WTC11 (cell line): ENCODE data around the gene TBC1D1. TPM values are rescaled to one million over a fixed set of nuclear protein-coding genes. Genes with fewer than 3 reads are reported as not detected.
A peak's percentile ranks its signal among the peaks of the same experiment; 100 is the strongest.

Experiments used
- ATAC-seq: fragments of 200-7000 bp; cut with Tn5 transposase; 2 replicates; pipeline ENCODE4 v1.10.0; 2021; ENCODE audit warnings: mild to moderate bottlenecking, moderate library complexity
- CTCF ChIA-PET: fragments of 300-600 bp; sonication (Branson Sonifier 250); formaldehyde crosslinking; loops from one replicate; lab custom pipeline; 2021; ENCODE audit warnings: antibody characterized with exemption; lab: Charles Lee
- POLR2A ChIA-PET: fragments of 350-600 bp; sonication (Branson Sonifier 250); formaldehyde crosslinking; loops from one replicate; lab custom pipeline; 2021; ENCODE audit warnings: antibody characterized with exemption; lab: Charles Lee
- DNase-seq: peaks from one replicate; pipeline ENCODE4 v3.0.0; 2021; ENCODE audit warnings: low spot score
- H3K27ac Mint-ChIP-seq: 2 replicates; pipeline ENCODE4 v1.8.0; 2021; ENCODE audit warnings: mixed read lengths
- H3K27me3 Mint-ChIP-seq: 2 replicates; pipeline ENCODE4 v1.8.0; 2021; ENCODE audit warnings: low read depth, mild to moderate bottlenecking, moderate library complexity, mixed read lengths
- H3K36me3 Mint-ChIP-seq: 2 replicates; pipeline ENCODE4 v1.8.0; 2021; ENCODE audit warnings: mixed read lengths
- H3K4me1 Mint-ChIP-seq: 2 replicates; pipeline ENCODE4 v1.8.0; 2022; ENCODE audit warnings: mixed read lengths
- H3K4me3 Mint-ChIP-seq: 2 replicates; pipeline ENCODE4 v1.8.0; 2021; ENCODE audit warnings: mild to moderate bottlenecking, moderate library complexity, mixed read lengths
- H3K9me3 Mint-ChIP-seq: 2 replicates; pipeline ENCODE4 v1.8.0; 2021; ENCODE audit warnings: mixed read lengths
- CREB1 ChIP-seq: sonication (generic); formaldehyde crosslinking; IDR thresholded peaks from 2 replicates; pipeline ENCODE4 v1.8.0; 2023; ENCODE audit warnings: mild to moderate bottlenecking, missing genetic modification reagents
- ETV6 ChIP-seq: sonication (generic); formaldehyde crosslinking; IDR thresholded peaks from 2 replicates; pipeline ENCODE4 v1.8.1; 2022; ENCODE audit warnings: mild to moderate bottlenecking, missing genetic modification reagents
- GABPB1 ChIP-seq: sonication (generic); formaldehyde crosslinking; IDR thresholded peaks from 2 replicates; pipeline ENCODE4 v1.8.1; 2023; ENCODE audit warnings: mild to moderate bottlenecking, missing genetic modification reagents
- KAT7 ChIP-seq: sonication (generic); formaldehyde crosslinking; IDR thresholded peaks from 2 replicates; pipeline ENCODE4 v1.8.1; 2023; ENCODE audit warnings: missing genetic modification reagents, mild to moderate bottlenecking, borderline replicate concordance
- MXD4 ChIP-seq: fragments of 250-450 bp; sonication (Bioruptor Pico); IDR thresholded peaks from 2 replicates; pipeline ENCODE4 v1.8.0; 2021; ENCODE audit warnings: mild to moderate bottlenecking, moderate library complexity, borderline replicate concordance
- MYBL2 ChIP-seq: sonication (generic); formaldehyde crosslinking; IDR thresholded peaks from 2 replicates; pipeline ENCODE4 v1.8.1; 2023; ENCODE audit warnings: mild to moderate bottlenecking, moderate library complexity, missing genetic modification reagents
- NFE2L1 ChIP-seq: sonication (generic); formaldehyde crosslinking; IDR thresholded peaks from 2 replicates; pipeline ENCODE4 v1.8.1; 2023; ENCODE audit warnings: missing genetic modification reagents
- NFYB ChIP-seq: sonication (generic); formaldehyde crosslinking; conservative IDR thresholded peaks from 2 replicates; pipeline ENCODE4 v1.8.0; 2022; ENCODE audit warnings: low read depth, missing genetic modification reagents
- NR2C2 ChIP-seq: sonication (generic); formaldehyde crosslinking; IDR thresholded peaks from 2 replicates; pipeline ENCODE4 v1.8.0; 2022; ENCODE audit warnings: mild to moderate bottlenecking, missing genetic modification reagents
- ZNF138 ChIP-seq: sonication (generic); formaldehyde crosslinking; conservative IDR thresholded peaks from 2 replicates; pipeline ENCODE4 v1.8.1; 2022; ENCODE audit warnings: mild to moderate bottlenecking, moderate library complexity, missing genetic modification reagents
- ZNF263 ChIP-seq: sonication (generic); formaldehyde crosslinking; IDR thresholded peaks from 2 replicates; pipeline ENCODE4 v1.8.1; 2022; ENCODE audit warnings: low read depth, mild to moderate bottlenecking, moderate library complexity, missing genetic modification reagents
- ZNF317 ChIP-seq: sonication (generic); formaldehyde crosslinking; IDR thresholded peaks from 2 replicates; pipeline ENCODE4 v1.8.1; 2023; ENCODE audit warnings: low read depth, mild to moderate bottlenecking, moderate library complexity, missing genetic modification reagents, borderline replicate concordance
- total RNA-seq: library from RNA; stranded (reverse); gene quantifications from 3 replicates; pipeline ENCODE4 v1.2.3, GENCODE V29; 2021
- TF ChIP-seq, protein P1 (sequence below): sonication (generic); formaldehyde crosslinking; IDR thresholded peaks from 2 replicates; pipeline ENCODE4 v1.8.1; 2023; ENCODE audit warnings: mild to moderate bottlenecking, missing genetic modification reagents, moderate library complexity
- TF ChIP-seq, protein P2 (sequence below): sonication (generic); formaldehyde crosslinking; IDR thresholded peaks from 2 replicates; pipeline ENCODE4 v1.8.1; 2022; ENCODE audit warnings: mild to moderate bottlenecking, missing genetic modification reagents, moderate library complexity, borderline replicate concordance
- TF ChIP-seq, protein P3 (sequence below): sonication (generic); formaldehyde crosslinking; IDR thresholded peaks from 2 replicates; pipeline ENCODE4 v1.8.1; 2022; ENCODE audit warnings: mild to moderate bottlenecking, moderate library complexity, missing genetic modification reagents
- TF ChIP-seq, protein P4 (sequence below): sonication (generic); formaldehyde crosslinking; IDR thresholded peaks from 2 replicates; pipeline ENCODE4 v1.8.0; 2022; ENCODE audit warnings: mild to moderate bottlenecking, missing genetic modification reagents
- TF ChIP-seq, protein P5 (sequence below): sonication (generic); formaldehyde crosslinking; IDR thresholded peaks from 2 replicates; pipeline ENCODE4 v1.8.0; 2022; ENCODE audit warnings: mild to moderate bottlenecking, missing genetic modification reagents
- TF ChIP-seq, protein P6 (sequence below): sonication (generic); formaldehyde crosslinking; conservative IDR thresholded peaks from 2 replicates; pipeline ENCODE4 v1.8.1; 2022; ENCODE audit warnings: mild to moderate bottlenecking, missing genetic modification reagents
- TF ChIP-seq, protein P7 (sequence below): fragments of 250-450 bp; sonication (Bioruptor Pico); IDR thresholded peaks from 2 replicates; pipeline ENCODE4 v1.9.0; 2021; ENCODE audit warnings: mild to moderate bottlenecking, borderline replicate concordance

Gene TBC1D1
- total RNA-seq, 1 experiment from 2014 or later = 134 TPM

DNA sequence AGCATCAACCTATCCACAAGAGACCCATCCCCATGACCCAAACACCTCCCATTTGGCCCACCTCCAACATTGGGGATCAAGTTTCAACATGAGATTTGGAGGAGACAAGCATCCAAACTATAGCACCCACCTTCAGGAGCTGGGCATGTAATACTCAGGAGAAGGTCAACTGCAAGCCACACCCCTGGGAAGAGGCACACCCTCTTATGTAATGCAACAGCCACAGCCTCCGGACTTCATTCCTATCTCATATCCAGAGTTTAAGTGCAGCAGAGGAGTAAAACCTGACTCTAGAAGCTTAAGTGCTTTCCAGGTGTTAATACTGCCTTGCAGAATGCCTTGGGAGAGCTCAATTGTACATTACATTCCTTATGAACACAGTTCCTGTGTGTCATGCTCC is 266.7 kb downstream of the TBC1D1 start (continued):
- TF ChIP-seq, protein P1, sequence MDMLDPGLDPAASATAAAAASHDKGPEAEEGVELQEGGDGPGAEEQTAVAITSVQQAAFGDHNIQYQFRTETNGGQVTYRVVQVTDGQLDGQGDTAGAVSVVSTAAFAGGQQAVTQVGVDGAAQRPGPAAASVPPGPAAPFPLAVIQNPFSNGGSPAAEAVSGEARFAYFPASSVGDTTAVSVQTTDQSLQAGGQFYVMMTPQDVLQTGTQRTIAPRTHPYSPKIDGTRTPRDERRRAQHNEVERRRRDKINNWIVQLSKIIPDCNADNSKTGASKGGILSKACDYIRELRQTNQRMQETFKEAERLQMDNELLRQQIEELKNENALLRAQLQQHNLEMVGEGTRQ = no peak
- TF ChIP-seq ZNF263 (CRISPR knock-in tag) = no peak
- no peak for TF ChIP-seq NFYB (CRISPR knock-in tag)
- no peak for TF ChIP-seq ZNF317 (CRISPR knock-in tag)
- TF ChIP-seq, protein P2, sequence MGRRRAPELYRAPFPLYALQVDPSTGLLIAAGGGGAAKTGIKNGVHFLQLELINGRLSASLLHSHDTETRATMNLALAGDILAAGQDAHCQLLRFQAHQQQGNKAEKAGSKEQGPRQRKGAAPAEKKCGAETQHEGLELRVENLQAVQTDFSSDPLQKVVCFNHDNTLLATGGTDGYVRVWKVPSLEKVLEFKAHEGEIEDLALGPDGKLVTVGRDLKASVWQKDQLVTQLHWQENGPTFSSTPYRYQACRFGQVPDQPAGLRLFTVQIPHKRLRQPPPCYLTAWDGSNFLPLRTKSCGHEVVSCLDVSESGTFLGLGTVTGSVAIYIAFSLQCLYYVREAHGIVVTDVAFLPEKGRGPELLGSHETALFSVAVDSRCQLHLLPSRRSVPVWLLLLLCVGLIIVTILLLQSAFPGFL (CRISPR knock-in tag) = no peak
- TF ChIP-seq KAT7 (CRISPR knock-in tag) = no peak

DNA sequence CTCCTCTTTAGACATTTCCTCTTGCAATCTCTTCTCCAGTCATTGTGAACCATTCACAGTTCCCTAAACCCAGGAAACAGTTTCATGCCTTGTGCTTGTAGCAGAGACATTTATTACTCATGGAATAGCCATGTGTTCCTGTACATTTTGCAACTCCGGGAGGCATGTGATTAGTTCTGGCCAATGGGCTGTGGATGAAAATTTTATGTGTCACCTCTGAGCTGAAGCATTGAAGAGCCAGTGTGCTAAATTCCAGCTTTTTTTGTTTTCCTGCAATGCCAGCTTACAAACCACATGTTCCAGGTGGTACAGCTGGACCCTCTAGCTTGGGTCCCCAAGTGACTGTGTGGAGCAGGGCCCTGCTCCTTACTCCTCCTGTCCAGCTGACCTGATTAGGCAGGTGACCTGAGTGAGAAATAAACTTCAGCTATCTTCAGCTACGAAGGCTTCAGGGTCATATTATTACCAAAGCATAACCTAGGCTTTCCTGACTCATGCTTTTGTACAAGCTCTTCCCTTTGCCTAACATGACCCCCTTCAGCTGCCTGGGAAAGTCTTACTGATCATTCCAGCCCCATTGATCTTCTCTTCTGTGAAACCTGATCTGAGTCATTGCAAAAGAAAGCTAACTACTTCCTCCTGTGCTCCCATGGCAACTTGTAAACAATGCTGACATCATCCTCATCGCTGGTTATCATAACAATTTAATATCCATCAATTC is 269.8 kb downstream of the TBC1D1 start:
- Mint-ChIP-seq H3K27ac (no peak overlapping the region), H3K9me3 (peaks cover 17% of the 10 kb centered on the region), H3K27me3 (no peaks in the 10 kb centered on the region; the same call in 1 of the 2 replicates), H3K4me3 (no peak overlapping the region), H3K4me1 (peaks cover 23% of the 10 kb centered on the region), H3K36me3 (peaks cover 9% of the 10 kb centered on the region)
- DNase-seq (no peak), ATAC-seq (peak; percentile 76)
- ChIA-PET POLR2A (interaction anchor here (0.6 kb wide), 1 partner anchor 783 kb away, joined by 3 read pairs; no protein-coding TSS in a partner anchor), CTCF (interaction anchor here (0.6 to 2.1 kb wide), 5 partner anchors 19 to 232 kb away, joined by 3 to 13 read pairs (median 8); no protein-coding TSS in a partner anchor)
- TF ChIP-seq CREB1 (CRISPR knock-in tag) (no peak), MXD4 (CRISPR knock-in tag) (no peak), ZNF138 (CRISPR knock-in tag) (no peak), NFE2L1 (no peak), ETV6 (CRISPR knock-in tag) (no peak), ZNF317 (CRISPR knock-in tag) (no peak), NR2C2 (CRISPR knock-in tag) (no peak), NFYB (CRISPR knock-in tag) (0 out of 2 replicates have a peak, but pooled peaks have one; percentile 8), MYBL2 (CRISPR knock-in tag) (no peak), GABPB1 (CRISPR knock-in tag) (peak; percentile 83)
- TF ChIP-seq, protein P3, sequence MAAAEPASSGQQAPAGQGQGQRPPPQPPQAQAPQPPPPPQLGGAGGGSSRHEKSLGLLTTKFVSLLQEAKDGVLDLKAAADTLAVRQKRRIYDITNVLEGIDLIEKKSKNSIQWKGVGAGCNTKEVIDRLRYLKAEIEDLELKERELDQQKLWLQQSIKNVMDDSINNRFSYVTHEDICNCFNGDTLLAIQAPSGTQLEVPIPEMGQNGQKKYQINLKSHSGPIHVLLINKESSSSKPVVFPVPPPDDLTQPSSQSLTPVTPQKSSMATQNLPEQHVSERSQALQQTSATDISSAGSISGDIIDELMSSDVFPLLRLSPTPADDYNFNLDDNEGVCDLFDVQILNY (CRISPR knock-in tag) = no peak
- TF ChIP-seq, protein P4, sequence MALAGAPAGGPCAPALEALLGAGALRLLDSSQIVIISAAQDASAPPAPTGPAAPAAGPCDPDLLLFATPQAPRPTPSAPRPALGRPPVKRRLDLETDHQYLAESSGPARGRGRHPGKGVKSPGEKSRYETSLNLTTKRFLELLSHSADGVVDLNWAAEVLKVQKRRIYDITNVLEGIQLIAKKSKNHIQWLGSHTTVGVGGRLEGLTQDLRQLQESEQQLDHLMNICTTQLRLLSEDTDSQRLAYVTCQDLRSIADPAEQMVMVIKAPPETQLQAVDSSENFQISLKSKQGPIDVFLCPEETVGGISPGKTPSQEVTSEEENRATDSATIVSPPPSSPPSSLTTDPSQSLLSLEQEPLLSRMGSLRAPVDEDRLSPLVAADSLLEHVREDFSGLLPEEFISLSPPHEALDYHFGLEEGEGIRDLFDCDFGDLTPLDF (CRISPR knock-in tag) = no peak
- TF ChIP-seq, protein P5, sequence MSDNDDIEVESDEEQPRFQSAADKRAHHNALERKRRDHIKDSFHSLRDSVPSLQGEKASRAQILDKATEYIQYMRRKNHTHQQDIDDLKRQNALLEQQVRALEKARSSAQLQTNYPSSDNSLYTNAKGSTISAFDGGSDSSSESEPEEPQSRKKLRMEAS (CRISPR knock-in tag) = no peak
- TF ChIP-seq, protein P6, sequence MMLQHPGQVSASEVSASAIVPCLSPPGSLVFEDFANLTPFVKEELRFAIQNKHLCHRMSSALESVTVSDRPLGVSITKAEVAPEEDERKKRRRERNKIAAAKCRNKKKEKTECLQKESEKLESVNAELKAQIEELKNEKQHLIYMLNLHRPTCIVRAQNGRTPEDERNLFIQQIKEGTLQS = no peak
- TF ChIP-seq, protein P7, sequence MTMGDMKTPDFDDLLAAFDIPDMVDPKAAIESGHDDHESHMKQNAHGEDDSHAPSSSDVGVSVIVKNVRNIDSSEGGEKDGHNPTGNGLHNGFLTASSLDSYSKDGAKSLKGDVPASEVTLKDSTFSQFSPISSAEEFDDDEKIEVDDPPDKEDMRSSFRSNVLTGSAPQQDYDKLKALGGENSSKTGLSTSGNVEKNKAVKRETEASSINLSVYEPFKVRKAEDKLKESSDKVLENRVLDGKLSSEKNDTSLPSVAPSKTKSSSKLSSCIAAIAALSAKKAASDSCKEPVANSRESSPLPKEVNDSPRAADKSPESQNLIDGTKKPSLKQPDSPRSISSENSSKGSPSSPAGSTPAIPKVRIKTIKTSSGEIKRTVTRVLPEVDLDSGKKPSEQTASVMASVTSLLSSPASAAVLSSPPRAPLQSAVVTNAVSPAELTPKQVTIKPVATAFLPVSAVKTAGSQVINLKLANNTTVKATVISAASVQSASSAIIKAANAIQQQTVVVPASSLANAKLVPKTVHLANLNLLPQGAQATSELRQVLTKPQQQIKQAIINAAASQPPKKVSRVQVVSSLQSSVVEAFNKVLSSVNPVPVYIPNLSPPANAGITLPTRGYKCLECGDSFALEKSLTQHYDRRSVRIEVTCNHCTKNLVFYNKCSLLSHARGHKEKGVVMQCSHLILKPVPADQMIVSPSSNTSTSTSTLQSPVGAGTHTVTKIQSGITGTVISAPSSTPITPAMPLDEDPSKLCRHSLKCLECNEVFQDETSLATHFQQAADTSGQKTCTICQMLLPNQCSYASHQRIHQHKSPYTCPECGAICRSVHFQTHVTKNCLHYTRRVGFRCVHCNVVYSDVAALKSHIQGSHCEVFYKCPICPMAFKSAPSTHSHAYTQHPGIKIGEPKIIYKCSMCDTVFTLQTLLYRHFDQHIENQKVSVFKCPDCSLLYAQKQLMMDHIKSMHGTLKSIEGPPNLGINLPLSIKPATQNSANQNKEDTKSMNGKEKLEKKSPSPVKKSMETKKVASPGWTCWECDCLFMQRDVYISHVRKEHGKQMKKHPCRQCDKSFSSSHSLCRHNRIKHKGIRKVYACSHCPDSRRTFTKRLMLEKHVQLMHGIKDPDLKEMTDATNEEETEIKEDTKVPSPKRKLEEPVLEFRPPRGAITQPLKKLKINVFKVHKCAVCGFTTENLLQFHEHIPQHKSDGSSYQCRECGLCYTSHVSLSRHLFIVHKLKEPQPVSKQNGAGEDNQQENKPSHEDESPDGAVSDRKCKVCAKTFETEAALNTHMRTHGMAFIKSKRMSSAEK (CRISPR knock-in tag) = no peak
